HUES64 (cell line): ENCODE measurements around the gene PMS2.

Experiments
- H3K27ac ChIP-seq: 2 replicates; pipeline ENCODE4 v1.7.0; 2013; ENCODE audit warnings: low read depth, low read length, inconsistent platforms
- H3K27me3 ChIP-seq: 2 replicates; pipeline ENCODE4 v1.6.1; 2013; ENCODE audit warnings: mild to moderate bottlenecking, low read length; ENCODE audit not compliant: insufficient read depth
- H3K36me3 ChIP-seq: 2 replicates; pipeline ENCODE4 v1.6.1; 2013; ENCODE audit warnings: mild to moderate bottlenecking, low read length; ENCODE audit not compliant: insufficient read depth
- H3K4me1 ChIP-seq: 2 replicates; pipeline ENCODE4 v1.6.1; 2013; ENCODE audit warnings: mild to moderate bottlenecking, low read length, moderate library complexity; ENCODE audit not compliant: insufficient read depth
- H3K4me3 ChIP-seq: 2 replicates; pipeline ENCODE4 v1.5.1; 2013; ENCODE audit warnings: mild to moderate bottlenecking, low read length, moderate library complexity
- H3K9ac ChIP-seq: 2 replicates; pipeline ENCODE4 v1.6.1; 2013; ENCODE audit warnings: mild to moderate bottlenecking, low read depth, low read length
- H3K9me3 ChIP-seq: 2 replicates; pipeline ENCODE4 v1.6.1; 2013; ENCODE audit warnings: low read depth, low read length; ENCODE audit not compliant: insufficient read depth
- WGBS: fragments of 150-250, 120-280 bp; methylation state at CpG from one replicate; pipeline ENCODE4 v1.1.7; 2013; ENCODE audit warnings: missing lambda C conversion rate; 5-methylcytosine and 5-hydroxymethylcytosine counted together

PMS2 gene

GRCh38 chr7:6030988-6031387 lies 22.1 kb upstream of the PMS2 start, which contains the start of gene ANKRD61:
Gene ANKRD61 (plus strand): TSS chr7:6031376. CDS start chr7:6031376, 0 bp downstream.
- H3K4me1 ChIP-seq = no peaks in the 10 kb centered on the region
- no peak within 1 kb of the TSS for H3K27ac ChIP-seq
- 95% methylated on average over 2 of the region's 2 CpGs for WGBS
- peaks cover 85% of the 10 kb centered on the region for H3K36me3 ChIP-seq
- no peaks in the 10 kb centered on the region for H3K9me3 ChIP-seq
- H3K9ac ChIP-seq = no peak within 1 kb of the TSS
- H3K27me3 ChIP-seq = no peaks in the 10 kb centered on the region
- H3K4me3 ChIP-seq = no peak within 1 kb of the TSS

- H3K36me3 ChIP-seq = peaks cover 91% of the 10 kb centered on the region
- WGBS = 92% methylated on average over 5 of the region's 5 CpGs
Observed at GRCh38 chr7:6028563-6028962, 19.7 kb upstream of the PMS2 start.

GRCh38 chr7:6027806-6028365 lies 19.0 kb upstream of the PMS2 start:
- Histone ChIP-seq H3K4me1 (no peaks in the 10 kb centered on the region), H3K27me3 (no peaks in the 10 kb centered on the region), H3K27ac (no peak overlapping the region), H3K9me3 (no peaks in the 10 kb centered on the region), H3K4me3 (no peak overlapping the region), H3K9ac (no peak overlapping the region), H3K36me3 (peaks cover 92% of the 10 kb centered on the region)
- 100% methylated on average over 1 of the region's 1 CpG for WGBS

More at GRCh38 chr7:6028563-6028962, 19.7 kb upstream of the PMS2 start:
- Histone ChIP-seq H3K9me3 (no peaks in the 10 kb centered on the region), H3K27me3 (no peaks in the 10 kb centered on the region), H3K27ac (no peak overlapping the region), H3K9ac (no peak overlapping the region), H3K4me1 (no peaks in the 10 kb centered on the region), H3K4me3 (no peak overlapping the region)

GRCh38 chr7:6026820-6027311 lies 18.0 kb upstream of the PMS2 start:
- Histone ChIP-seq H3K4me3 (no peak overlapping the region), H3K4me1 (no peaks in the 10 kb centered on the region), H3K36me3 (peaks cover 93% of the 10 kb centered on the region), H3K27me3 (no peaks in the 10 kb centered on the region), H3K9me3 (no peaks in the 10 kb centered on the region), H3K9ac (no peak overlapping the region), H3K27ac (no peak overlapping the region)
- 90% methylated on average over 12 of the region's 12 CpGs for WGBS

- Histone ChIP-seq H3K36me3 (peaks cover 95% of the 10 kb centered on the region), H3K4me1 (no peaks in the 10 kb centered on the region), H3K27me3 (no peaks in the 10 kb centered on the region), H3K27ac (no peak overlapping the region), H3K9ac (no peak overlapping the region), H3K9me3 (no peaks in the 10 kb centered on the region), H3K4me3 (no peak overlapping the region)
- 91% methylated on average over 22 of the region's 22 CpGs for WGBS
Observed at GRCh38 chr7:6026011-6026819, 17.4 kb upstream of the PMS2 start.

GRCh38 chr7:6023974-6024435 lies 15.2 kb upstream of the PMS2 start:
- Histone ChIP-seq H3K27me3 (no peaks in the 10 kb centered on the region), H3K9ac (no peak overlapping the region), H3K36me3 (peaks cover 100% of the 10 kb centered on the region), H3K4me3 (no peak overlapping the region), H3K27ac (no peak overlapping the region), H3K9me3 (no peaks in the 10 kb centered on the region), H3K4me1 (no peaks in the 10 kb centered on the region)
- 96% methylated on average over 7 of the region's 7 CpGs for WGBS

- Histone ChIP-seq H3K4me3 (no peak overlapping the region), H3K9me3 (no peaks in the 10 kb centered on the region), H3K27ac (no peak overlapping the region), H3K9ac (no peak overlapping the region), H3K36me3 (peaks cover 100% of the 10 kb centered on the region), H3K4me1 (no peaks in the 10 kb centered on the region), H3K27me3 (no peaks in the 10 kb centered on the region)
- WGBS = 100% methylated on average over 2 of the region's 3 CpGs
Observed at GRCh38 chr7:6022707-6023106, 13.9 kb upstream of the PMS2 start.

GRCh38 chr7:6020371-6021286 lies 11.8 kb upstream of the PMS2 start:
- Histone ChIP-seq H3K4me1 (no peaks in the 10 kb centered on the region), H3K36me3 (peaks cover 100% of the 10 kb centered on the region), H3K9me3 (no peaks in the 10 kb centered on the region), H3K27ac (no peak overlapping the region), H3K9ac (no peak overlapping the region), H3K27me3 (no peaks in the 10 kb centered on the region), H3K4me3 (no peak overlapping the region)
- WGBS = 94% methylated on average over 11 of the region's 11 CpGs

GRCh38 chr7:6016653-6016966 lies 7.8 kb upstream of the PMS2 start:
- Histone ChIP-seq H3K9me3 (no peaks in the 10 kb centered on the region), H3K9ac (no peak overlapping the region), H3K4me3 (no peak overlapping the region), H3K27ac (no peak overlapping the region), H3K36me3 (peaks cover 91% of the 10 kb centered on the region), H3K27me3 (no peaks in the 10 kb centered on the region), H3K4me1 (no peaks in the 10 kb centered on the region)
- WGBS = 97% methylated on average over 8 of the region's 8 CpGs

- H3K9ac ChIP-seq = no peak overlapping the region
- WGBS = 96% methylated on average over 8 of the region's 8 CpGs
- peaks cover 91% of the 10 kb centered on the region for H3K36me3 ChIP-seq
- H3K27ac ChIP-seq = no peak overlapping the region
- no peak overlapping the region for H3K4me3 ChIP-seq
- H3K27me3 ChIP-seq = no peaks in the 10 kb centered on the region
- H3K4me1 ChIP-seq = no peaks in the 10 kb centered on the region
- H3K9me3 ChIP-seq = no peaks in the 10 kb centered on the region
Observed at GRCh38 chr7:6015917-6016652, 7.2 kb upstream of the PMS2 start.
